GM18517 (cell line): ENCODE results near the gene DENND2A.

Experiments used
- ATAC-seq: cut with Tn5 transposase; IDR thresholded peaks from one replicate; pipeline ENCODE4 v1.9.1; 2021; ENCODE audit warnings: mild to moderate bottlenecking, moderate library complexity; ENCODE audit not compliant: unreplicated experiment

The DENND2A gene

DNA sequence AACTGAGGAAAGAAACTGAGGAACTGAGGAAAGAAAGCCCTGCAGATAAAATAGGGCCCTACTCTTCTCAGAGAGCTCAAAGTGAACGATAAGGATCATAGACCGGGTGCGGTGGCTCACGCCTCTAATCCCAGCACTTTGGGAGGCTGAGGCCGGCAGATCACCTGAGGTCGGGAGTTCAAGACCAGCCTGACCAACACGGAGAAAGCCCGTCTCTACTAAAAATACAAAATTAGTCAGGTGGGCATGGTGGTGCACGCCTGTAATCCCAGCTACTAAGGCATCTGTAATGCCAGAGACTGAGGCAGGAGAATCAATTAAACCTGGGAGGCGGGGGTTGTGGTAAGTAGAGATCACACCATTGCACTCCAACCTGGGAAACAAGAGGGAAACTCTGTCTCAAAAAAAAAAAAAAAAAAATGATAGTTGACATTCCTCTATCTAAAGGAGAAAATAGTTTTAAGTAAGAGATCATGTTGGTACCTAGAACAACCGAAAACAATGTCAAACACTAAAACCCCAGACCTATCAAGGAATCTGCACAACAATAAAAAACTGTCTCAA is 163.8 kb downstream of the DENND2A start:
- ATAC-seq, result no peak

DNA sequence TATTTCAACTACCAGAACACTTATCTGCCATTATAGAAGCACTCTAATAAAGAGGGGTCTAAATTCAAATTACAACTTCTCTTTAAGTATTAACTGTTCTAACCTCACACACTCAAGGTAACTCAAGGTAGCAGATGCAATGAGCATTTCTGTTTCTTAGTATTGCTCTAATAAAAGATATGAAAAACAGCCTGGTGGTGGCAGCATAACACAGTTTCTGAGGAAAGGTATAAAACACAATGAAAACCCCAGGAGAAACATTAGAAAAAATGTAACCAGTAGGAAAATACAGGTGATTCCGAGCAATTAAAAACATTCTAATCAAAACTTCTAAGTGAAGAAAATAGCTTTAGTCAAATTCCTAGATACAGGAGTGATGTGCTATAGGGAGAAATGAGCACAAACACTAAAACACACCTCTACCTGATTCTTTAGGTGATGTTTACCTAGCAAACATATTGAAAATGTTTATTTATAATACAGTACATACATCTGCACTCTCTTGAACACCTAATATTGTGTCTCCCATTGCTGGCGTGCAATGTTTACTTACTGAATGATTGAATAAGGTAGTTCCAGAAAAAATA is 164.8 kb downstream of the DENND2A start:
- no peak for ATAC-seq
